WERI-Rb-1 (cell line): ENCODE results near the gene SUMF1.
"Not testable (repeated sequence)": the region's sequence is repeated elsewhere in the genome, so short reads cannot be mapped to it uniquely, and the experiment has no call there.

Source experiments
- DNase-seq: peaks from one replicate; pipeline ENCODE4 v3.0.0-alpha.2; 2020
- H3K27ac ChIP-seq: fragments of 250-450 bp; sonication (Bioruptor Pico); 2 replicates; pipeline ENCODE4 v1.5.1; 2020; ENCODE audit warnings: mild to moderate bottlenecking, moderate library complexity
- H3K27me3 ChIP-seq: fragments of 250-450 bp; sonication (Bioruptor Pico); 2 replicates; pipeline ENCODE4 v1.5.1; 2021; ENCODE audit warnings: mild to moderate bottlenecking, low read depth, moderate library complexity; ENCODE audit not compliant: insufficient read depth, severe bottlenecking
- H3K36me3 ChIP-seq: fragments of 250-450 bp; sonication (Bioruptor Pico); 2 replicates; pipeline ENCODE4 v1.5.1; 2020; ENCODE audit warnings: mild to moderate bottlenecking, moderate library complexity
- H3K4me3 ChIP-seq: 2 replicates; pipeline ENCODE4 v1.5.1; 2011; ENCODE audit warnings: low read depth, mild to moderate bottlenecking, control low read depth, low read length
- H3K9me3 ChIP-seq: fragments of 250-450 bp; sonication (Bioruptor Pico); 2 replicates; pipeline ENCODE4 v1.5.1; 2021; ENCODE audit warnings: mild to moderate bottlenecking, moderate library complexity; ENCODE audit not compliant: severe bottlenecking
- CTCF ChIP-seq: IDR thresholded peaks from 2 replicates; pipeline ENCODE4 v1.5.1; 2011; ENCODE audit warnings: low read depth, mild to moderate bottlenecking, control low read depth, inconsistent platforms, low read length

Gene SUMF1

GRCh38 chr3:4462369-4463040, 4.6 kb downstream of the SUMF1 start:
- DNase-seq, result no peak
- no peak for TF ChIP-seq CTCF
- H3K27me3 ChIP-seq, result no peaks in the 10 kb centered on the region
- H3K27ac ChIP-seq, result no peak overlapping the region
- H3K4me3 ChIP-seq, result no peak overlapping the region
- peaks cover 3% of the 10 kb centered on the region; the same call in 1 of the 2 replicates for H3K36me3 ChIP-seq
- no peaks in the 10 kb centered on the region for H3K9me3 ChIP-seq

DNA sequence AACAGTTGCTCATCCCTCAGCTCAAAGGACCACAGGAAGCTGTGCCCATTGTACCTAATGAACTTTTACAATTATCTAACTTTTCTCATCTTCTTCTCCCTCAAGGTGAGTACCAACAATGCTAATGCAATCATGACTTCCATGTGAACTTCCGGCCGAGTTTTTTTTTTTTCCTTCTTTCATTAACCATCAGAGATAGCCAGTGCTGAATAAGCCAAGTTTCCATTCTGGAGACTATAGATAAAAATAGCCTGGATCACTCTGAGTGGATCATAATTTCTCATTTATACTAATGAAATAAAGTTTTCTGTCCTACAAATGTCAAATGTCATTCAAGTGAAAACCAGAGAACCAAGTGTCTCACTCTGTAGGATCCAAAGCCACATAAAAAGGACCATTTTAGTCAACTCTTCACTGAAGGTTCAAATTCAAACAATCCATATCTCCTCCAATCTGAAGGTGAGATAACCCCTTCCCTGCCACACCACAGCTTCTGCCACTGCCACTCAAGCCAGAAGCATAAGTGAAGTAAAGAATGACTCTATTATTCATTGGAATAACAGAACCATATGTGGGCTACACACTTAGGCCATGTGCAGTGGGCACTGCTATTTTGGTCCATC, 5.5 kb downstream of the SUMF1 start:
- no peak for DNase-seq
- H3K36me3 ChIP-seq, result no peaks in the 10 kb centered on the region
- H3K27me3 ChIP-seq, result no peaks in the 10 kb centered on the region
- H3K4me3 ChIP-seq, result no peak overlapping the region
- no peak for TF ChIP-seq CTCF
- H3K9me3 ChIP-seq, result no peaks in the 10 kb centered on the region
- no peak overlapping the region for H3K27ac ChIP-seq

GRCh38 chr3:4460334-4460733, 6.7 kb downstream of the SUMF1 start:
- Histone ChIP-seq H3K27me3 (no peaks in the 10 kb centered on the region), H3K9me3 (no peaks in the 10 kb centered on the region), H3K36me3 (no peaks in the 10 kb centered on the region), H3K4me3 (no peak overlapping the region), H3K27ac (no peak overlapping the region)
- DNase-seq, result no peak
- TF ChIP-seq CTCF, result no peak

DNA sequence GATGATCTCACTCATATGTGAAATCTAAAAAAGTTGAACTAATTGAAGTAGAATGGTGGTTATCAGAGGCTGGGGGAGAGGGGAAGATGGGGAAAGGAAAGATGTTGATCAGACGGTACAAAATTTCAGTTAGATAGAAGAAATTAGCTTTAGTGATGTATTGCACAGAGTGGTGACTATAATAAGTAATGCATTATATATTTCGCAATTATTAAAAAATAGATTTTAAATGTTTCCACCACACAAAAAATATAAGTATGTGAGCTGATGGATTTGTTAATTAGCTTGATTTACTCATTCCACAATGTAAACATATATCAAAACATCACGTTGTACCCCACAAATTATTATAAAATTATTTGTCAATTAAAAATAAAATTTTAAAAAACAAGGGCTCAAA, 8.1 kb downstream of the SUMF1 start:
- no peak overlapping the region for H3K4me3 ChIP-seq
- H3K27ac ChIP-seq, result no peak overlapping the region
- no peak for DNase-seq
- no peaks in the 10 kb centered on the region for H3K9me3 ChIP-seq
- TF ChIP-seq CTCF, result no peak
- H3K36me3 ChIP-seq, result no peaks in the 10 kb centered on the region
- no peaks in the 10 kb centered on the region for H3K27me3 ChIP-seq

- not testable (repeated sequence) for DNase-seq, H3K27me3 ChIP-seq, H3K36me3 ChIP-seq, H3K9me3 ChIP-seq, H3K27ac ChIP-seq, H3K4me3 ChIP-seq
Measured at GRCh38 chr3:4456780-4457179, 10.3 kb downstream of the SUMF1 start.

- TF ChIP-seq CTCF, result no peak
- DNase-seq, result no peak
- no peak overlapping the region for H3K27ac ChIP-seq
- no peaks in the 10 kb centered on the region for H3K9me3 ChIP-seq
- H3K27me3 ChIP-seq, result no peaks in the 10 kb centered on the region
- no peak overlapping the region for H3K4me3 ChIP-seq
- H3K36me3 ChIP-seq, result no peaks in the 10 kb centered on the region; the same call in 1 of the 2 replicates
Measured at GRCh38 chr3:4454142-4454541, 12.9 kb downstream of the SUMF1 start.
